ENCODE data around the gene SFTA2. TPM values are rescaled to one million over a fixed set of nuclear protein-coding genes. Genes with fewer than 3 reads are reported as not detected.

The SFTA2 gene
- polyA plus RNA-seq, 1 donor (not counting 4 experiments of a cell fraction or from before 2014, with no cell fraction given), result not detected

DNA sequence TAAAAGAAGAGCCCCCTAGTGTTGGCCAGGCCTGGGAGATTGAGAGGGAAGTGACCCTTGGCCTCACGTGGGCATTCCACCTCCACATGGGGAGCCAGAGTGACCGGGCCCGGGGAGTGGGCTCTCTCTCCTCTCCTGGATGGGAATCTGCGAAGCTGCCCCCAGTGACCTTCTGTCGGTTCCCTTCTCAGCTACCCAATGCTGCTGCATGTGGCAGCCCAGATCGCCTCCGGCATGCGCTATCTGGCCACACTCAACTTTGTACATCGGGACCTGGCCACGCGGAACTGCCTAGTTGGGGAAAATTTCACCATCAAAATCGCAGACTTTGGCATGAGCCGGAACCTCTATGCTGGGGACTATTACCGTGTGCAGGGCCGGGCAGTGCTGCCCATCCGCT lies 34.1 kb downstream of the SFTA2 start:
- Histone ChIP-seq H3K4me1 (ENCODE audit: control insufficient read depth, extremely low read depth, insufficient read depth, low read length) (peaks cover 9% of the 10 kb centered on the region), H3K9ac (ENCODE audit: control insufficient read depth, extremely low read depth, insufficient read depth, low read length) (no peak overlapping the region), H2AFZ (ENCODE audit: control insufficient read depth, low read length) (no peak overlapping the region), H3K27me3 (ENCODE audit: control insufficient read depth, extremely low read depth, insufficient read depth, low read length) (no peaks in the 10 kb centered on the region), H3K4me3 (ENCODE audit: control insufficient read depth in 2 of 3, extremely low read depth in 1 of 3, insufficient read depth in 2 of 3, low read depth in 1 of 3, low read length in 3 of 3) (no peak overlapping the region), H3K9me3 (ENCODE audit: control insufficient read depth, low read depth, low read length) (no peaks in the 10 kb centered on the region), H3K4me2 (ENCODE audit: control insufficient read depth, extremely low read depth, insufficient read depth, low read depth, low read length) (no peak overlapping the region), H3K79me2 (ENCODE audit: control insufficient read depth, insufficient read depth, low read length) (peaks cover 16% of the 10 kb centered on the region), H4K20me1 (ENCODE audit: control insufficient read depth, extremely low read depth, insufficient read depth, low read length) (peaks cover 3% of the 10 kb centered on the region), H3K27ac (ENCODE audit: control insufficient read depth, insufficient read depth, low read length) (no peak overlapping the region), H3K9me1 (ENCODE audit: control insufficient read depth, extremely low read depth, insufficient read depth, low read length) (no peaks in the 10 kb centered on the region), H3K36me3 (ENCODE audit: control insufficient read depth in 2 of 2, extremely low read depth in 1 of 2, insufficient read depth in 2 of 2, low read length in 2 of 2) (peaks cover 53 to 61% of the 10 kb centered on the region in 2 experiments)
- DNase-seq (ENCODE audit: low read depth, low spot score) (no peak), FAIRE-seq (no peak)
- TF ChIP-seq CTCF (optimal IDR thresholded peaks at IDR 0.05 in 1 of 3, IDR thresholded peaks at IDR 0.05 in 1 of 3, conservative IDR thresholded peaks at IDR 0.05 in 1 of 3; ENCODE audit: extremely low read depth in 1 of 3, insufficient read depth in 2 of 3, low read length in 3 of 3) (no peak), EZH2 (IDR thresholded peaks at IDR 0.05; ENCODE audit: low read length) (no peak)
- dilution Hi-C loops (cut with MboI; ENCODE audit: extremely low pct_ligation_motif_present, low sequenced_read_pairs), result no loop called here

- dilution Hi-C loops (cut with MboI; ENCODE audit: extremely low pct_ligation_motif_present, low sequenced_read_pairs), result no loop called here
- no peaks in the 10 kb centered on the region for H3K9me3 ChIP-seq (ENCODE audit: control insufficient read depth, low read depth, low read length)
- H3K9me1 ChIP-seq (ENCODE audit: control insufficient read depth, extremely low read depth, insufficient read depth, low read length), result no peaks in the 10 kb centered on the region
- DNase-seq (ENCODE audit: low read depth, low spot score) (no peak), FAIRE-seq (no peak)
- H3K4me2 ChIP-seq (ENCODE audit: control insufficient read depth, extremely low read depth, insufficient read depth, low read depth, low read length), result no peak overlapping the region
- H3K27me3 ChIP-seq (ENCODE audit: control insufficient read depth, extremely low read depth, insufficient read depth, low read length), result no peaks in the 10 kb centered on the region
- H3K27ac ChIP-seq (ENCODE audit: control insufficient read depth, insufficient read depth, low read length), result no peak overlapping the region
- H3K79me2 ChIP-seq (ENCODE audit: control insufficient read depth, insufficient read depth, low read length), result peaks cover 27% of the 10 kb centered on the region
- H3K9ac ChIP-seq (ENCODE audit: control insufficient read depth, extremely low read depth, insufficient read depth, low read length), result no peak overlapping the region
- H3K36me3 ChIP-seq (ENCODE audit: control insufficient read depth in 2 of 2, extremely low read depth in 1 of 2, insufficient read depth in 2 of 2, low read length in 2 of 2), result peaks cover 65 to 75% of the 10 kb centered on the region in 2 experiments
- no peaks in the 10 kb centered on the region for H3K4me1 ChIP-seq (ENCODE audit: control insufficient read depth, extremely low read depth, insufficient read depth, low read length)
- no peak overlapping the region for H2AFZ ChIP-seq (ENCODE audit: control insufficient read depth, low read length)
- H3K4me3 ChIP-seq (ENCODE audit: control insufficient read depth in 2 of 3, extremely low read depth in 1 of 3, insufficient read depth in 2 of 3, low read depth in 1 of 3, low read length in 3 of 3), result no peak overlapping the region
- H4K20me1 ChIP-seq (ENCODE audit: control insufficient read depth, extremely low read depth, insufficient read depth, low read length), result peaks cover 3% of the 10 kb centered on the region
- TF ChIP-seq EZH2 (IDR thresholded peaks at IDR 0.05; ENCODE audit: low read length), result no peak
Measured at GRCh38 chr6:30896541-30896940, 35.4 kb downstream of the SFTA2 start.

DNA sequence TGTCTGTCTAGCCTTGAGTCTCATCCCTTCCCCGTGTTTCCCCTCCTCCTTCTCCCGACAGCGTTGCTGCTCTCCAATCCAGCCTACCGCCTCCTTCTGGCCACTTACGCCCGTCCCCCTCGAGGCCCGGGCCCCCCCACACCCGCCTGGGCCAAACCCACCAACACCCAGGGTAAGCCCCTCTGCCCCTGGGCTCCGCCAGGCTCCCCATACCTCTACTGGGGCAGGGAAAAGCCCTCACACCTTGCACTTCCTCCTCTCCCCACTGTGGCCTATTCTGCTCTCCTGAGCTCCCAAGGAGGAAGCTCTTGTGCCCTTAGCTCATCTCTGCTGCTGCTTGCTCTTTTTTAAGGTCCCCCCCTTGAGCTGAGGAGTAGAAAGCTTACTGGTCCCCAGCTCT lies 36.6 kb downstream of the SFTA2 start:
- Histone ChIP-seq H2AFZ (ENCODE audit: control insufficient read depth, low read length) (no peak overlapping the region), H3K36me3 (ENCODE audit: control insufficient read depth in 2 of 2, extremely low read depth in 1 of 2, insufficient read depth in 2 of 2, low read length in 2 of 2) (peaks cover 75 to 80% of the 10 kb centered on the region in 2 experiments), H3K9me3 (ENCODE audit: control insufficient read depth, low read depth, low read length) (no peaks in the 10 kb centered on the region), H4K20me1 (ENCODE audit: control insufficient read depth, extremely low read depth, insufficient read depth, low read length) (peaks cover 9% of the 10 kb centered on the region), H3K27ac (ENCODE audit: control insufficient read depth, insufficient read depth, low read length) (no peak overlapping the region), H3K4me2 (ENCODE audit: control insufficient read depth, extremely low read depth, insufficient read depth, low read depth, low read length) (no peak overlapping the region), H3K9ac (ENCODE audit: control insufficient read depth, extremely low read depth, insufficient read depth, low read length) (no peak overlapping the region), H3K9me1 (ENCODE audit: control insufficient read depth, extremely low read depth, insufficient read depth, low read length) (no peaks in the 10 kb centered on the region), H3K4me3 (ENCODE audit: control insufficient read depth in 2 of 3, extremely low read depth in 1 of 3, insufficient read depth in 2 of 3, low read depth in 1 of 3, low read length in 3 of 3) (no peak overlapping the region), H3K27me3 (ENCODE audit: control insufficient read depth, extremely low read depth, insufficient read depth, low read length) (no peaks in the 10 kb centered on the region), H3K79me2 (ENCODE audit: control insufficient read depth, insufficient read depth, low read length) (peaks cover 39% of the 10 kb centered on the region), H3K4me1 (ENCODE audit: control insufficient read depth, extremely low read depth, insufficient read depth, low read length) (peaks cover 2% of the 10 kb centered on the region)
- DNase-seq (ENCODE audit: low read depth, low spot score) (no peak), FAIRE-seq (no peak)
- dilution Hi-C loops (cut with MboI; ENCODE audit: extremely low pct_ligation_motif_present, low sequenced_read_pairs), result no loop called here
- TF ChIP-seq CTCF (optimal IDR thresholded peaks at IDR 0.05 in 1 of 3, IDR thresholded peaks at IDR 0.05 in 1 of 3, conservative IDR thresholded peaks at IDR 0.05 in 1 of 3; ENCODE audit: extremely low read depth in 1 of 3, insufficient read depth in 2 of 3, low read length in 3 of 3) (no peak), EZH2 (IDR thresholded peaks at IDR 0.05; ENCODE audit: low read length) (no peak)

Measured in keratinocyte (primary cell).